CD4-positive, CD25-positive, alpha-beta regulatory T cell (primary cell): ENCODE measurements around the gene SAMHD1. TPM values are rescaled to one million over a fixed set of nuclear protein-coding genes. Genes with fewer than 3 reads are reported as not detected.
"Not testable (repeated sequence)": the region's sequence is repeated elsewhere in the genome, so short reads cannot be mapped to it uniquely, and the experiment has no call there.

ENCODE experiments used
- ATAC-seq, 2 donors: fragments of 150-1000 bp; cut with Tn5 transposase; one replicate each; pipeline ENCODE4 v1.10.0; 2021; ENCODE audit warnings: low read depth in 2 of 2, moderate number of reproducible peaks in 2 of 2, moderate library complexity in 1 of 2
- DNase-seq, 3 donors: peaks; one replicate each; pipeline versions ENCODE4 v3.0.0 to v3.0.0-alpha.2; 2012 to 2022; ENCODE audit warnings: mixed read lengths in 1 of 3
- H3K27ac ChIP-seq: one replicate; pipeline ENCODE4 v1.7.0; 2013; ENCODE audit warnings: mild to moderate bottlenecking, low read length; ENCODE audit not compliant: insufficient read depth, poor library complexity, severe bottlenecking
- H3K27me3 ChIP-seq: one replicate; pipeline ENCODE4 v1.7.0; 2013; ENCODE audit warnings: low read length; ENCODE audit not compliant: control insufficient read depth, insufficient read depth
- H3K36me3 ChIP-seq: one replicate; pipeline ENCODE4 v1.7.0; 2013; ENCODE audit warnings: mild to moderate bottlenecking, low read length, moderate library complexity; ENCODE audit not compliant: control insufficient read depth, insufficient read depth
- H3K4me1 ChIP-seq: 2 replicates; pipeline ENCODE4 v1.7.0; 2013; ENCODE audit warnings: mild to moderate bottlenecking, low read length; ENCODE audit not compliant: insufficient read depth, control insufficient read depth, poor library complexity, severe bottlenecking
- H3K4me3 ChIP-seq: one replicate; pipeline ENCODE4 v1.7.0; 2013; ENCODE audit warnings: low read depth, mild to moderate bottlenecking, low read length, moderate library complexity
- H3K9me3 ChIP-seq, 2 experiments: 1 replicate in 1 of 2; 2 replicates in 1 of 2; pipeline ENCODE4 v1.7.0; 2013; ENCODE audit warnings: low read length in 2 of 2, mild to moderate bottlenecking in 1 of 2, moderate library complexity in 1 of 2; ENCODE audit not compliant: control insufficient read depth in 2 of 2
- H3K27ac Mint-ChIP-seq, 3 donors: one replicate each; pipeline ENCODE4 v1.8.0; 2020 to 2022; ENCODE audit warnings: mild to moderate bottlenecking in 3 of 3, mixed read lengths in 3 of 3, moderate library complexity in 2 of 3
- H3K27me3 Mint-ChIP-seq: one replicate; pipeline ENCODE4 v1.8.0; 2022; ENCODE audit warnings: mild to moderate bottlenecking, mixed read lengths
- H3K36me3 Mint-ChIP-seq: one replicate; pipeline ENCODE4 v1.8.0; 2020; ENCODE audit warnings: mixed read lengths
- H3K4me1 Mint-ChIP-seq, 4 donors: one replicate each; pipeline ENCODE4 v1.8.0; 2020 to 2022; ENCODE audit warnings: mixed read lengths in 4 of 4, mild to moderate bottlenecking in 1 of 4
- H3K4me3 Mint-ChIP-seq, 4 donors: one replicate each; pipeline ENCODE4 v1.8.0; 2020 to 2022; ENCODE audit warnings: mild to moderate bottlenecking in 4 of 4, mixed read lengths in 4 of 4, moderate library complexity in 3 of 4
- H3K9me3 Mint-ChIP-seq, 7 donors: one replicate each; pipeline ENCODE4 v1.8.0; 2020 to 2022; ENCODE audit warnings: mixed read lengths in 7 of 7, mild to moderate bottlenecking in 3 of 7, moderate library complexity in 2 of 7
- polyA plus RNA-seq, 4 donors: library from polyadenylated mRNA; unstranded; fragments of 300-500 nt; fragmentation: Illumina TruSeq; gene quantifications; one replicate each; pipeline ENCODE4 v1.2.3, GENCODE V29; 2021
- total RNA-seq: library from RNA; stranded (reverse); gene quantifications from one replicate; pipeline ENCODE4 v1.2.3, GENCODE V29; 2022

Gene SAMHD1
- total and polyA plus RNA-seq, 5 donors from 2014 or later, result 327 to 723 (median 416) TPM

GRCh38 chr20:36956016-36956415 is 4.5 kb upstream of the SAMHD1 start:
- DNase-seq (no peak), ATAC-seq (no peak)
- Histone ChIP-seq H3K27ac (no peak overlapping the region), H3K9me3 (no peaks in the 10 kb centered on the region), H3K36me3 (no peaks in the 10 kb centered on the region), H3K4me1 (peaks cover 21% of the 10 kb centered on the region), H3K4me3 (no peak overlapping the region), H3K27me3 (no peaks in the 10 kb centered on the region)
- H3K4me3 Mint-ChIP-seq, result no peak overlapping the region
- H3K4me1 Mint-ChIP-seq, result peaks cover 14 to 48% (median 18%) of the 10 kb centered on the region in 4 donors
- H3K27ac Mint-ChIP-seq, result no peak overlapping the region
- no peaks in the 10 kb centered on the region for H3K27me3 Mint-ChIP-seq
- H3K36me3 Mint-ChIP-seq, result no peaks in the 10 kb centered on the region
- peaks cover 0 to 3% (median 0%) of the 10 kb centered on the region in 7 donors for H3K9me3 Mint-ChIP-seq

- Histone ChIP-seq H3K36me3 (peaks cover 11% of the 10 kb centered on the region), H3K9me3 (no peaks in the 10 kb centered on the region), H3K4me1 (peaks cover 46% of the 10 kb centered on the region), H3K27ac (peak overlapping the region; percentile 95), H3K4me3 (peak overlapping the region; percentile 69), H3K27me3 (no peaks in the 10 kb centered on the region)
- H3K27me3 Mint-ChIP-seq, result peaks cover 2% of the 10 kb centered on the region
- peaks cover 0 to 4% (median 0%) of the 10 kb centered on the region in 7 donors for H3K9me3 Mint-ChIP-seq
- H3K36me3 Mint-ChIP-seq, result peaks cover 18% of the 10 kb centered on the region
- H3K4me3 Mint-ChIP-seq, result peak overlapping the region; percentile 97 to 100 (median 98)
- peak overlapping the region; percentile 97 to 99 (median 99) for H3K27ac Mint-ChIP-seq
- ATAC-seq, result no peak
- no peak for DNase-seq
- peaks cover 9 to 45% (median 21%) of the 10 kb centered on the region in 4 donors for H3K4me1 Mint-ChIP-seq
Measured at GRCh38 chr20:36951979-36952738, 651 bp upstream of the SAMHD1 start.

- ATAC-seq, result no peak
- H3K27me3 Mint-ChIP-seq, result peaks cover 7% of the 10 kb centered on the region
- peaks cover 0 to 4% (median 0%) of the 10 kb centered on the region in 7 donors for H3K9me3 Mint-ChIP-seq
- Histone ChIP-seq H3K36me3 (peaks cover 20% of the 10 kb centered on the region), H3K27me3 (no peaks in the 10 kb centered on the region), H3K4me3 (peak overlapping the region; percentile 97), H3K9me3 (no peaks in the 10 kb centered on the region), H3K27ac (peak overlapping the region; percentile 95), H3K4me1 (peaks cover 59% of the 10 kb centered on the region)
- peaks cover 17 to 57% (median 29%) of the 10 kb centered on the region in 4 donors for H3K4me1 Mint-ChIP-seq
- H3K36me3 Mint-ChIP-seq, result peaks cover 27% of the 10 kb centered on the region
- peak overlapping the region; percentile 97 to 99 (median 99) for H3K27ac Mint-ChIP-seq
- H3K4me3 Mint-ChIP-seq, result peak overlapping the region; percentile 97 to 100 (median 98)
- peak; percentile 38 to 57 (median 49) for DNase-seq
Measured at GRCh38 chr20:36950414-36951197, 902 bp downstream of the SAMHD1 start.

GRCh38 chr20:36941401-36941835 is 10.1 kb downstream of the SAMHD1 start:
- Histone ChIP-seq H3K27me3 (no peaks in the 10 kb centered on the region), H3K4me1 (peaks cover 92% of the 10 kb centered on the region), H3K9me3 (no peaks in the 10 kb centered on the region), H3K36me3 (peaks cover 83% of the 10 kb centered on the region), H3K4me3 (peak overlapping the region; percentile 76), H3K27ac (peak overlapping the region; percentile 70)
- Mint-ChIP-seq H3K9me3 (no peaks in the 10 kb centered on the region), H3K27me3 (peaks cover 8% of the 10 kb centered on the region), H3K4me3 (peak overlapping the region; percentile 68 to 98 (median 90)), H3K4me1 (peaks cover 36 to 95% (median 61%) of the 10 kb centered on the region in 4 donors), H3K27ac (peak overlapping the region; percentile 89 to 97 (median 91)), H3K36me3 (peaks cover 63% of the 10 kb centered on the region)
- DNase-seq (peak in 2 of 3 donors; percentile 22 to 26), ATAC-seq (peak; percentile 18 to 25)

GRCh38 chr20:36937402-36937770 is 14.1 kb downstream of the SAMHD1 start:
- peak overlapping the region; percentile 62 for H3K4me3 ChIP-seq
- Mint-ChIP-seq H3K27ac (peak overlapping the region; percentile 48 to 75 (median 73)), H3K36me3 (peaks cover 57% of the 10 kb centered on the region), H3K9me3 (no peaks in the 10 kb centered on the region), H3K27me3 (no peaks in the 10 kb centered on the region), H3K4me1 (peaks cover 29 to 84% (median 51%) of the 10 kb centered on the region in 4 donors), H3K4me3 (peak overlapping the region; percentile 65 to 85 (median 72))
- no peaks in the 10 kb centered on the region for H3K9me3 ChIP-seq
- ATAC-seq, result no peak
- no peaks in the 10 kb centered on the region for H3K27me3 ChIP-seq
- peak overlapping the region; percentile 47 for H3K27ac ChIP-seq
- DNase-seq, result no peak
- peaks cover 70% of the 10 kb centered on the region for H3K4me1 ChIP-seq
- H3K36me3 ChIP-seq, result peaks cover 93% of the 10 kb centered on the region

- H3K4me1 Mint-ChIP-seq, result peaks cover 28 to 84% (median 52%) of the 10 kb centered on the region in 4 donors
- H3K36me3 Mint-ChIP-seq, result peaks cover 58% of the 10 kb centered on the region
- not testable (repeated sequence) for ATAC-seq, H3K9me3 ChIP-seq, DNase-seq, H3K27me3 ChIP-seq, H3K27me3 Mint-ChIP-seq, H3K9me3 Mint-ChIP-seq
- peak overlapping the region; percentile 62 for H3K4me3 ChIP-seq
- peak overlapping the region; percentile 6 to 75 (median 73) for H3K27ac Mint-ChIP-seq
- peaks cover 66% of the 10 kb centered on the region for H3K4me1 ChIP-seq
- peaks cover 93% of the 10 kb centered on the region for H3K36me3 ChIP-seq
- H3K4me3 Mint-ChIP-seq, result peak overlapping the region; percentile 65 to 85 (median 80)
- H3K27ac ChIP-seq, result peak overlapping the region; percentile 47
Measured at GRCh38 chr20:36936761-36937401, 14.6 kb downstream of the SAMHD1 start.

GRCh38 chr20:36936341-36936740 is 15.2 kb downstream of the SAMHD1 start:
- H3K4me3 ChIP-seq, result peak overlapping the region; percentile 46
- Mint-ChIP-seq H3K27ac (peak overlapping the region in 2 of 3 donors; percentile 42 to 75), H3K9me3 (no peaks in the 10 kb centered on the region), H3K27me3 (no peaks in the 10 kb centered on the region), H3K4me1 (peaks cover 23 to 84% (median 49%) of the 10 kb centered on the region in 4 donors), H3K36me3 (peaks cover 58% of the 10 kb centered on the region), H3K4me3 (peak overlapping the region; percentile 65 to 85 (median 80))
- ATAC-seq (no peak), DNase-seq (no peak)
- no peaks in the 10 kb centered on the region for H3K27me3 ChIP-seq
- peaks cover 93% of the 10 kb centered on the region for H3K36me3 ChIP-seq
- H3K4me1 ChIP-seq, result peaks cover 63% of the 10 kb centered on the region
- peak overlapping the region; percentile 47 for H3K27ac ChIP-seq
- H3K9me3 ChIP-seq, result no peaks in the 10 kb centered on the region
